Smooth muscle cell (in vitro differentiated cells): Measurements from ENCODE around the gene SUGP2. TPM values are rescaled to one million over a fixed set of nuclear protein-coding genes. Genes with fewer than 3 reads are reported as not detected.

Source experiments
- DNase-seq: peaks from one replicate; lab custom pipeline; 2025; ENCODE audit not compliant: unreplicated experiment; lab: John Stamatoyannopoulos, UW
- H2AFZ ChIP-seq: fragments of 200-600 bp; sonication (generic); 2 replicates; pipeline ENCODE4 v1.6.0; 2016; ENCODE audit warnings: antibody characterized with exemption, low read depth, mild to moderate bottlenecking
- H3F3A ChIP-seq: fragments of 200-600 bp; sonication (generic); 2 replicates; pipeline ENCODE4 v1.6.0; 2017; ENCODE audit warnings: antibody characterized with exemption, low read depth
- H3K27ac ChIP-seq: fragments of 200-600 bp; sonication (generic); 2 replicates; pipeline ENCODE4 v1.5.1; 2016; ENCODE audit warnings: low read depth, mild to moderate bottlenecking
- H3K27me3 ChIP-seq: fragments of 200-600 bp; sonication (generic); 2 replicates; pipeline ENCODE4 v1.6.1; 2016; ENCODE audit warnings: low read depth, mild to moderate bottlenecking
- H3K36me3 ChIP-seq: fragments of 200-600 bp; sonication (generic); 2 replicates; pipeline ENCODE4 v1.5.1; 2016; ENCODE audit warnings: low read depth
- H3K4me1 ChIP-seq: fragments of 200-600 bp; sonication (generic); 2 replicates; pipeline ENCODE4 v1.5.1; 2016; ENCODE audit warnings: low read depth
- H3K4me2 ChIP-seq: fragments of 200-600 bp; sonication (generic); 2 replicates; pipeline ENCODE4 v1.6.0; 2016; ENCODE audit warnings: mild to moderate bottlenecking
- H3K4me3 ChIP-seq: fragments of 200-600 bp; sonication (generic); 2 replicates; pipeline ENCODE4 v1.5.1; 2016; ENCODE audit warnings: mild to moderate bottlenecking
- H3K79me2 ChIP-seq: fragments of 200-600 bp; sonication (generic); 2 replicates; pipeline ENCODE4 v1.6.0; 2016; ENCODE audit warnings: low read depth, mild to moderate bottlenecking
- H3K9ac ChIP-seq: fragments of 200-600 bp; sonication (generic); 2 replicates; pipeline ENCODE4 v1.6.0; 2016; ENCODE audit warnings: low read depth
- H3K9me3 ChIP-seq: fragments of 200-600 bp; sonication (generic); replicated peaks from 2 replicates; pipeline ENCODE4 v1.5.1; 2016; ENCODE audit warnings: low read depth
- H4K20me1 ChIP-seq: fragments of 200-600 bp; sonication (generic); 2 replicates; pipeline ENCODE4 v1.6.0; 2016; ENCODE audit warnings: low read depth
- CTCF ChIP-seq: fragments of 200-600 bp; sonication (generic); IDR thresholded peaks from 2 replicates; pipeline ENCODE4 v1.5.1; 2017; ENCODE audit warnings: borderline replicate concordance, mild to moderate bottlenecking, antibody characterized with exemption; ENCODE audit not compliant: insufficient read depth, poor library complexity, severe bottlenecking
- WGBS: methylation state at CpG from one replicate; pipeline ENCODE4 v1.1.7; 2016; ENCODE audit warnings: low lambda C conversion rate; 5-methylcytosine and 5-hydroxymethylcytosine counted together
- polyA plus RNA-seq: library from polyadenylated mRNA; unstranded; fragments of >200 nt; fragmentation: Nextera tagmentation; extraction: Ambion mirVana; gene quantifications from 2 replicates; pipeline ENCODE4 v1.2.1, GENCODE V29; 2016
- total RNA-seq: library from RNA; depleted of rRNA; stranded (reverse); fragments of >200 nt; gene quantifications from 2 replicates; pipeline ENCODE4 v1.2.3, GENCODE V29; 2014

SUGP2 gene
- total and polyA plus RNA-seq, 2 experiments from 2014 or later = 42.2 to 47.6 TPM

- H3K4me2 ChIP-seq = no peak overlapping the region
- H3K4me1 ChIP-seq = peaks cover 3% of the 10 kb centered on the region
- no peak for DNase-seq
- no peak overlapping the region for H3K27ac ChIP-seq
- no peak overlapping the region for H2AFZ ChIP-seq
- no peak overlapping the region for H3K4me3 ChIP-seq
- H3K79me2 ChIP-seq = no peaks in the 10 kb centered on the region
- TF ChIP-seq CTCF = no peak
- H3K36me3 ChIP-seq = peaks cover 4% of the 10 kb centered on the region
- H3K27me3 ChIP-seq = no peaks in the 10 kb centered on the region
- no peaks in the 10 kb centered on the region for H3K9me3 ChIP-seq
- no peak overlapping the region for H3K9ac ChIP-seq
- H3F3A ChIP-seq = no peaks in the 10 kb centered on the region
- WGBS = 95% methylated on average over 11 of the region's 11 CpGs
- H4K20me1 ChIP-seq = peaks cover 30% of the 10 kb centered on the region
Measured at GRCh38 chr19:18999896-19000620, 33.3 kb downstream of the SUGP2 start.

GRCh38 chr19:18999016-18999758 is 34.1 kb downstream of the SUGP2 start:
- Histone ChIP-seq H3K27me3 (no peaks in the 10 kb centered on the region), H3K79me2 (no peaks in the 10 kb centered on the region), H3K4me1 (peaks cover 3% of the 10 kb centered on the region), H3F3A (no peaks in the 10 kb centered on the region), H3K27ac (no peak overlapping the region), H3K9me3 (no peaks in the 10 kb centered on the region), H3K9ac (no peak overlapping the region), H2AFZ (no peak overlapping the region), H3K4me2 (no peak overlapping the region), H3K4me3 (no peak overlapping the region), H3K36me3 (peaks cover 4% of the 10 kb centered on the region), H4K20me1 (peaks cover 30% of the 10 kb centered on the region)
- WGBS = 89% methylated on average over 14 of the region's 14 CpGs
- DNase-seq = no peak
- no peak for TF ChIP-seq CTCF

- Histone ChIP-seq H3K27ac (no peak overlapping the region), H3K9ac (no peak overlapping the region), H3K36me3 (peaks cover 9% of the 10 kb centered on the region), H3K79me2 (no peaks in the 10 kb centered on the region), H3K27me3 (no peaks in the 10 kb centered on the region), H3F3A (no peaks in the 10 kb centered on the region), H3K4me1 (peaks cover 3% of the 10 kb centered on the region), H3K4me3 (no peak overlapping the region), H4K20me1 (peaks cover 27% of the 10 kb centered on the region), H2AFZ (no peak overlapping the region), H3K4me2 (no peak overlapping the region), H3K9me3 (no peaks in the 10 kb centered on the region)
- TF ChIP-seq CTCF = no peak
- no peak for DNase-seq
- 96% methylated on average over 8 of the region's 8 CpGs for WGBS
Measured at GRCh38 chr19:18998276-18998675, 35.0 kb downstream of the SUGP2 start.
